ENCODE measurements around the gene DNTT.

Gene DNTT

GRCh38 chr10:96275685-96276418, 28.4 kb upstream of the DNTT start:
- no peak for DNase-seq (ENCODE audit: extremely low read depth in 1 of 2, low read depth in 1 of 2)

- no peak for DNase-seq (ENCODE audit: extremely low read depth in 1 of 2, low read depth in 1 of 2)
Observed at GRCh38 chr10:96276426-96276825, 27.8 kb upstream of the DNTT start.

- DNase-seq (ENCODE audit: extremely low read depth in 1 of 2, low read depth in 1 of 2): no peak
Observed at GRCh38 chr10:96276831-96277230, 27.4 kb upstream of the DNTT start.

GRCh38 chr10:96279191-96279641, 25.0 kb upstream of the DNTT start:
- no peak for DNase-seq (ENCODE audit: extremely low read depth in 1 of 2, low read depth in 1 of 2)

DNA sequence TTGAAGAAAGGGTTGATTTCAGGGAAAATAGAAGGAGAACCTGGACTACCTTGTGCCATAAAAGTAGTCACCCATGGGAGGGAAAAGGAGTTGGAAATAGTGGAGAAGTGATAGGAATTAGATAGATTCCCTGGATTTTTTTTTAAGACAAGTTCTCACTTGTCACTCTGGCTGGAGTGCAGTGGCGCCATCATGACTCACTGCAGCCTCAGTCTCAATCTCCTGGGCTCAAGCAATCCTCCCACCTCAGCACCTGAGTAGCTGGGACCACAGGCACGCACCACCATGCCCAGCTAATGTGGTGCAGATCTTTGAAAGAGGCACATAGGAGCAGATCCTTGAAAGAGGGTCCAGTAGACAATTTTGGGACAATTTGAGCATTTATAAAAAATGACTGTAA, 23.4 kb upstream of the DNTT start:
- no peak for DNase-seq (ENCODE audit: extremely low read depth in 1 of 2, low read depth in 1 of 2)

GRCh38 chr10:96281444-96282029, 22.7 kb upstream of the DNTT start:
- DNase-seq (ENCODE audit: extremely low read depth in 1 of 2, low read depth in 1 of 2): no peak

DNA sequence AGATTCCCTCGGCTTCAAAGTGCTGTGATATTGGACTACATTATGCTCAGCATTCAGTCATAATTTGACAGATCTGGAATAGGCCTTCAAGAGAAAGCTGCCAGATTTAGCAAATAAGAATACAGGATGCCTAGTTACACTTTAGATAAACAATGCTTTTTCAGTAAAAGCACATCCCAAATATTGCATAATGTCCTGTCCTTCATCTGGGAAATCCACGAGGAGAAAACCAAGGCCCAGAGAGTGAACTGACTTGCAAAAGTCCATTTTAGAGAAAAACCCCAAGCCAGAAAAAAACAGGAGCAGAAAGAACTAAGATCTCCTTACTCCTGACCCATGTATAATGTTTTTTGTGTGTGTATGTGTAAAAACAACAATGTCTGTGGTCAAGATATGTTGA, 20.9 kb upstream of the DNTT start:
- DNase-seq (ENCODE audit: extremely low read depth in 1 of 2, low read depth in 1 of 2): no peak

DNA sequence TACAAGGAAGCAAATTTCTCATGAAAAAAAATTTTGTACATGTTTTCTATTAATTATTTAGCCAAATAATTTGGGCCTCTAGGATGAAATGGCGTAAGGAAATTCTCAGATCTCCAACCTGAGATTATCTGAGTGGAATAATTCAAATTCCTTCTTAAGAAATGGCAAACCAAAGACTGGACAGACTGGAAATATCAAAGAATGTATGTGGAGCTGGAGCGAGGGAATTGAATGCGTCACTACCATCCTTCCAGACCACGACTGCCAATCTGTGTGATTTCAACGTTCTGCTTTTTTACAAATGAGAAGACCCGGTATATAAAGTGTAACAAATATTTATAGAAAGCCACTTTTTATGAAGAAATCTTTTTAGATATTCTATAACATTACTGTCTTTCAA, 20.5 kb upstream of the DNTT start:
- no peak for DNase-seq (ENCODE audit: extremely low read depth in 1 of 2, low read depth in 1 of 2)

DNA sequence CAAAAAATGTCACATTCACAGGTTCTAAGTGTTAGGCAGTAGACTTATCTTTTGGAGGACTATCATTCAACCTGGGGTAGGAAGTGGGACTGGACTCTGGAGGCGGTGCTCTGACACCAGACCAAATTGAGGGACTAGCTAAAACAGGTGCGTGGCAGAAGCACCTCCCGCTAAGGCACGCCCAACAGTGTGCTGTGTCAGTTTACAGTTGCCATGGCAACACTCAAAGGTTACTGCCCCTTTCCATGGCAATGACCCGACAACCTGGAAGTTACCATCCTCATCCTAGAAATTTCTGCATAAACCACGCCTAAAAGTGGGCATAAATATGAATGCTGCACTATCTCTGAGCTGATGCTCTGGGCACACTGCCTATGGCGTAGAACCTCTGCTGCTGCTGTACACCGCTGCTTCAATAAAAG, 18.9 kb upstream of the DNTT start:
- DNase-seq (ENCODE audit: extremely low read depth in 1 of 2, low read depth in 1 of 2): no peak

DNA sequence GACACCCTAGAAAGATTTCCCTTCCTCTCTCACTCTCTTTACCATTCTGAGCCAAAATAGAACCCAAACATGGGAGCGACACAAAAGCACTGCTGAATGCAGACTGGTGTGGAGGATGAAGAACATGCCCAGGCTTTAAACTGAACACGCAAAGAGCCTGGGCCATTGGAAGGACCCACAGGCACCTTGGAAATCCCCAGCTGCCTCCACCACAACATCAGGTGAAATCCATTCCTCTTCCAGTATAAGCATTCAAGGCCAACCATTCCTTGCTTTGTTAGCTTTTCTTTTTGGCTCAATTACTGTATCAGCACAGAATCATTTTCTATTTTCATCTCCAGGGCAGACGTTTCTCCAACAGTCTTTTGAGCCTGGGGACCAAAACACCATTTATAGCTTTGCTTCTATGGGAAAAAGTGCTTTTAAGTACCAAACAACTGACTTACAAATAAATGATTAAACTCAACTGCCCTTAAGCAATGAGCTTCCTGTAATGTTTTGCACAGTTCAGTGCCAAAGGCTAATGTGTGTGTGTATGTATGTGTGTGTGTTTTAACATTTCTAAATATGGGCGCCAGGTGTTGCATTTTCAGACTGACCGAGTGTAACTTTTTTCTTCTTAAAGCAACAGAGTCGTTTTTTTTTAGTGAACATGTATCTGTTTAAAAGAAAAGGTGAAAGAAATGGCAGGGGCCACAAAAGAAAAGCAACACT, 16.7 kb upstream of the DNTT start:
- DNase-seq (ENCODE audit: extremely low read depth in 1 of 2, low read depth in 1 of 2): no peak

DNA sequence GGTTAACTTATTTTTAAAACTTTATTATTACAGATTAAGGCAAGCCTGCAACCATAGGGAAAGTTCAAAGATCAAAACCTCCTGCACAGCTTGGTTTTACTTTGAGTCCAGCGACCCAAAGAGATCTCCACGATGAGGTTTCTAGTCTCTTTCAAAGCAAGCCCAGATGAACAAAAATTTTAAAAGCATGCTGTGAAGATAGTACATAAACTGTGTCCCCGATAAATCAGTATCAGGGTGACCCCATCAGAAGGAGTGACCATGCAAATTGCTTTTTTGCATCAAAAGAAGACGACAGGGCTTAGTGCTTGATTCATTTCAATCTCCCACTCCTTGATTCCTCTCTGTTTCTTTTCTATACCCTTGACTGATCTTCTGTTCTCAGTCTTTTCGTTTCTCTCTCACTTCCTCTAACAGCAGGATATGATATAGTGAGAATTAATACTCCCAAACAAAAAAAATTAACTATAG, 16.0 kb upstream of the DNTT start:
- no peak for DNase-seq (ENCODE audit: extremely low read depth in 1 of 2, low read depth in 1 of 2)

- DNase-seq (ENCODE audit: extremely low read depth in 1 of 2, low read depth in 1 of 2): no peak
Observed at GRCh38 chr10:96289218-96289910, 14.9 kb upstream of the DNTT start.

DNA sequence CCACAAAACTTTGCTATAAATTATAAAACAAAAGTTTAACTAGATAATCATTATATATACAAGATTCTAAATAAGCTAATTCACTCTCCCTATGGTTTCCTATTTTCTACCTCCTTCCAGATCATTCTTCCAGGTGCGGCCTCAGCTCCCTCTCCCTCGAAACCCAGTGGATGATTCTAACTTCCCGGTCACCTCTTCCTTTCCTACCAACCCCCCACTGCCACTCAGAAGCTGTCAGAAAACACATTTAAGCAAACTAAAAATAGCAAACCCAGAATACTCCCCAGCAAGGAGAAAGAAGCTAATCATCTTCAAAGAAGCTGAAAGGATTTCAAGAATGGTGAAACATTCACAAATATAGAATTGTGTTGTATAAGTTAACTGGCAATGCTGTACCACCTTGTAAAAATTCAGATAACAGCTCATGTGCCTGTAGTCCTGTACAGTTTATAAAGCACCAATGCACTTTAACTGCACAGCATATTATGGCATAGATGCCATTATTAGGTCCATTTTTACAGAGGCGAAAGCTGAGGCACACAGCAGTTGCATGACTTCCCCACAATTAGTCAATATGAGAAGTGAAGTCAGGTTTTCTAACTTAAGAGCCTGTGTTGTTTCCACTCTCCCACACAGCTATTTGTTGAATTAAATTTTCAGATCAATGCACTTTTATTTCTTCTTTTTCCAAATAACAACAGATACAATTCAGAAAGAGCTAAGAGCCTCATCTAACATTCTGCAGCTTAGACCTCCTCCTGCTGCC, 13.7 kb upstream of the DNTT start:
- no peak for DNase-seq (ENCODE audit: extremely low read depth in 1 of 2, low read depth in 1 of 2)

GRCh38 chr10:96292971-96293920, 11.0 kb upstream of the DNTT start:
- DNase-seq (ENCODE audit: extremely low read depth in 1 of 2, low read depth in 1 of 2): no peak

- no peak for DNase-seq (ENCODE audit: extremely low read depth in 1 of 2, low read depth in 1 of 2)
Observed at GRCh38 chr10:96295475-96295874, 8.8 kb upstream of the DNTT start.

DNA sequence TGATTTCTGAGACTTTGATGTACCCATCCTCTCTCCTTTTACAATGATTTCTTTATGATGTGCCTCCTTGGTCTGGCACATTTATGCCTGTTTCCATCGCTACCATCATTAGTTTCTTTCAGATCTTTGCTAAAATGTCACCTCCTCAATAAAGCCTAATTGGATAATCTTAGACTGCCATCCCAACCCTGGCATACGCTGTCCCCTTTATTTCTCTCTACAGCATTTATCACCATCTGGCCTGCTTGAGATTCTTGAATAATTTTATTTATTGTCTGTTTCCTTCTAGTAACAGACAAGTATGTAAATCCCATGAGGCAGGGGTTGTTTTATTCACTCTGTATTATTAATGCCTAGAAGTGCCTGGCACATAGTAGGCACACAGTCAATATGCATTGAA, 6.7 kb upstream of the DNTT start:
- DNase-seq (ENCODE audit: extremely low read depth in 1 of 2, low read depth in 1 of 2): no peak

DNA sequence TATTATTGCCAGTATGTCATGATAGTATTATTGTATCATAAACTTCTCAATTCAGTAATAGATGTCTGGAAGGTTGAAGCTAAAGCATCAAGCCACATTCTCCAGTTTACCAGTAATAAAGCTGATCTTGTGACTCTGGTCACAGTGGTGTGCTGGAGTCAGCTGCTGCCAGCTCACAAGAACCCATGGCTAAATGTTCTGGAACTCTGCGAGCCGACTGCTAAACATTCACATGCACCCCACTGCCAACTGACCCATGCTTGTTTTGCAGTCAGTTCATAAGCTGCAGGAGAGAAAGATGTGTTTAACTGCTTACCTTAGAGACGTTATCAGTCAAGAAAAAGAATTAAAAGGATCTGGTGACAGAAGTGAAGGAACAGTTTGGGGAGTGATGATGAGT, 5.9 kb upstream of the DNTT start:
- no peak for DNase-seq (ENCODE audit: extremely low read depth in 1 of 2, low read depth in 1 of 2)

DNA sequence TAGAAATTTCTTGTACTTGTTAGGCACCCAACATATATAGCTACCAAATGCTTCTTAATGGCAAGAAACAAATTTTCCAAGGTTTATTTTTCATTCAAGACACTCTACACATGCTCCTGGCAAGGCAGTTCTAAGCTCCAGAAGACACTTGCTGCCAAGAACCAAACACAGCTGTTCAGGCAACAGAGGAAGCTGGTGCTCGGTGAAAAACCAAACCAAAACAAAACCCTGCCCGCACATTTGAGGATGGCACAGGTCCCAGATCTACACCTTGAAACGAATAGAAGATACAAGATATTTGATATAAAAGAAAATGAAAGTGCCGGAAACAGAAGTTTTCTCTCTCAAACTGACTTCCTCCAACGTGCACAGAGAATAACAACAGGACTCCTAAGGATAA, 4.9 kb upstream of the DNTT start:
- no peak for DNase-seq (ENCODE audit: extremely low read depth in 1 of 2, low read depth in 1 of 2)

DNA sequence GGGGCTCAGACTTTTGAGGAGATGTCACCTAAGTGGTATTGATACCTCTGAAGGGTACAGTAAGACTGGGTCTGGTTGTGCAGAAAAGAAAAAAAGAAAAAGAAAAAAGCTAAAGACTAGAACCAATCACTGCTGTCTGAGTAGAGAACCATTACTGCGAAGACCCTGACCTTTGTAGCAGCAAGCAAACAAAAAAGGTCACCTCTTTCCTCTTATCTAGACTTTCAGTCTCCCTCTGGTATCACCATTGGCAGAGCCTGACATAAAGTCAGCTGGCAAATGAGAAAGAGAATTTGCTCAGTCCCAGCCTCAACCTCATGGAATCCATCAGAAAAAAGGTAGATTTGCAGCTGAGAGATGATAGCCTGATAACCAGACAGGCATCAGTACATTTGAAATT, 2.6 kb upstream of the DNTT start:
- no peak for DNase-seq (ENCODE audit: extremely low read depth in 1 of 2, low read depth in 1 of 2)

- peak in 1 of 2 donors; percentile 23 for DNase-seq (ENCODE audit: extremely low read depth in 1 of 2, low read depth in 1 of 2)
Observed at GRCh38 chr10:96305019-96305418, 785 bp downstream of the DNTT start.
